NB4 (cell line): ENCODE measurements around the gene RPAP3.

Source experiments
- CTCF ChIP-seq: IDR thresholded peaks from one replicate; pipeline ENCODE4 v1.5.1; 2012; ENCODE audit warnings: low read depth, low read length
- MAX ChIP-seq: IDR thresholded peaks from 2 replicates; pipeline ENCODE4 v1.6.1; 2011; ENCODE audit warnings: low read depth, low read length
- POLR2A ChIP-seq: IDR thresholded peaks from 2 replicates; pipeline ENCODE4 v1.6.1; 2011; ENCODE audit warnings: mild to moderate bottlenecking; ENCODE audit not compliant: insufficient read length; ENCODE audit errors: extremely low read depth

- TF ChIP-seq CTCF (no peak), POLR2A (no peak), MAX (no peak)
Measured at GRCh38 chr12:47705229-47705565, 633 bp downstream of the RPAP3 start.
